Measurements from ENCODE around the gene RSPH6A.

- no peak for TF ChIP-seq CTCF (IDR thresholded peaks at IDR 0.05)
- TF ChIP-seq POLR2A (IDR thresholded peaks at IDR 0.05): no peak
Observed at GRCh38 chr19:45821570-45821969, 6.5 kb upstream of the RSPH6A start.
